Skeletal muscle tissue (tissue), 4 donors: ENCODE results near the gene RNF169. TPM values are rescaled to one million over a fixed set of nuclear protein-coding genes. Genes with fewer than 3 reads are reported as not detected.

Experiments
- H3K27ac ChIP-seq: one replicate; pipeline ENCODE4 v1.7.0; 2013; ENCODE audit warnings: mild to moderate bottlenecking, low read depth, low read length, inconsistent platforms
- H3K27me3 ChIP-seq, 3 donors: one replicate each; pipeline ENCODE4 v1.7.0; 2013; ENCODE audit warnings: low read length in 3 of 3; ENCODE audit not compliant: control insufficient read depth in 3 of 3, insufficient read depth in 3 of 3
- H3K36me3 ChIP-seq, 3 donors: one replicate each; pipeline ENCODE4 v1.7.0; 2013; ENCODE audit warnings: low read length in 3 of 3; ENCODE audit not compliant: control insufficient read depth in 3 of 3, insufficient read depth in 3 of 3
- H3K4me1 ChIP-seq, 3 donors: one replicate each; pipeline ENCODE4 v1.7.0; 2013; ENCODE audit warnings: low read length in 3 of 3, mild to moderate bottlenecking in 3 of 3; ENCODE audit not compliant: control insufficient read depth in 3 of 3, insufficient read depth in 3 of 3
- H3K4me3 ChIP-seq, 3 donors: one replicate each; pipeline ENCODE4 v1.7.0; 2013; ENCODE audit warnings: low read length in 3 of 3
- H3K9ac ChIP-seq, 3 donors: one replicate each; pipeline ENCODE4 v1.7.0; 2013; ENCODE audit warnings: low read length in 3 of 3, mild to moderate bottlenecking in 3 of 3, moderate library complexity in 2 of 3, low read depth in 1 of 3
- H3K9me3 ChIP-seq, 3 donors: one replicate each; pipeline ENCODE4 v1.7.0; 2013; ENCODE audit warnings: low read length in 3 of 3; ENCODE audit not compliant: control insufficient read depth in 3 of 3
- total RNA-seq: library from RNA; depleted of rRNA; stranded (reverse); fragments of >200 nt; gene quantifications from one replicate; pipeline ENCODE4 v1.2.3, GENCODE V29; 2014
- donor health status: Osteomylitis.

The RNF169 gene
- total RNA-seq, 1 donor from 2014 or later = 18.3 TPM

GRCh38 chr11:74780248-74781005 is 31.8 kb downstream of the RNF169 start:
- Histone ChIP-seq H3K4me1 (peaks cover 0 to 21% (median 5%) of the 10 kb centered on the region in 3 donors), H3K27ac (no peak overlapping the region), H3K36me3 (no peaks in the 10 kb centered on the region), H3K27me3 (no peaks in the 10 kb centered on the region), H3K9ac (no peak overlapping the region), H3K9me3 (no peaks in the 10 kb centered on the region), H3K4me3 (no peak overlapping the region)

DNA sequence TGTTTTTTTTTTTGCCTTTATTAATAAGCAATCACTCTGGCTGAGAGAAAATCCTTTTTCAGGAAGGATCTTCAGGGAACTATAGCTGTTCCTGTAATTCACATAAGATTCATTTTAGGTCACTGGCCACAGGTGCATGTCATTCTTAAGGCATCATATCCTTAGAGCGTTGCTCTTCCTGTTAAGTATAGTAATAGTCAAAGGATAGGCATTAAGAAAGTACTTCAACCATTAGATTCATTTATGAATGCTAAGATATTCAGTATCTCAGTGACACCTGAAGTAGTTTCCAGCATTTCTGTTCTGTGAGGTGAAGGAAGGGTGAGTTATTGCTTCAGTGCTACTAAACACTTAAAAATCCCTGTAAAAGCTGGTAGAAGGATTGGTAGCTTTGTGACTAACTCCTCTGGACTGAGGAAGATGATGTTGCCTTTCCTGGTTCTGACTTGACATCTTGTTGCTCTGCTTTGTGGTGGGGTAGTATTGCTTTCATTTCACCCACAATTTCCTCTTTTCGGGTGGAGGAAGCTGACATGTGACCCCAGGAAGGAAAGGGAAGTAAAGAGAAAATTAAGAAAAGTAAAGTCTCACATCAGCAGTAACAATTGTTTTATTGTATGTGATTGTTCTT is 34.7 kb downstream of the RNF169 start:
- Histone ChIP-seq H3K36me3 (no peaks in the 10 kb centered on the region), H3K27ac (no peak overlapping the region), H3K27me3 (no peaks in the 10 kb centered on the region), H3K4me1 (peaks cover 0 to 21% (median 3%) of the 10 kb centered on the region in 3 donors), H3K9me3 (no peaks in the 10 kb centered on the region), H3K4me3 (no peak overlapping the region), H3K9ac (no peak overlapping the region)

GRCh38 chr11:74784234-74784633 is 35.6 kb downstream of the RNF169 start:
- no peaks in the 10 kb centered on the region for H3K9me3 ChIP-seq
- no peak overlapping the region for H3K9ac ChIP-seq
- H3K4me3 ChIP-seq = no peak overlapping the region
- no peaks in the 10 kb centered on the region for H3K36me3 ChIP-seq
- H3K27me3 ChIP-seq = no peaks in the 10 kb centered on the region
- H3K27ac ChIP-seq = no peak overlapping the region
- peaks cover 0 to 21% (median 3%) of the 10 kb centered on the region in 3 donors for H3K4me1 ChIP-seq

- H3K9me3 ChIP-seq = no peaks in the 10 kb centered on the region
- H3K4me1 ChIP-seq = peaks cover 0 to 21% (median 3%) of the 10 kb centered on the region in 3 donors
- no peak overlapping the region for H3K27ac ChIP-seq
- no peaks in the 10 kb centered on the region for H3K27me3 ChIP-seq
- no peak overlapping the region for H3K4me3 ChIP-seq
- peaks cover 0 to 3% (median 0%) of the 10 kb centered on the region in 3 donors for H3K36me3 ChIP-seq
- H3K9ac ChIP-seq = no peak overlapping the region
These were observed 36.1 kb downstream of the RNF169 start for GRCh38 chr11:74784726-74785125.

GRCh38 chr11:74786574-74786973 is 37.9 kb downstream of the RNF169 start:
- no peak overlapping the region for H3K9ac ChIP-seq
- peaks cover 0 to 18% (median 3%) of the 10 kb centered on the region in 3 donors for H3K4me1 ChIP-seq
- no peaks in the 10 kb centered on the region for H3K9me3 ChIP-seq
- no peak overlapping the region for H3K4me3 ChIP-seq
- no peak overlapping the region for H3K27ac ChIP-seq
- peaks cover 14 to 21% (median 16%) of the 10 kb centered on the region in 3 donors for H3K36me3 ChIP-seq
- H3K27me3 ChIP-seq = no peaks in the 10 kb centered on the region

DNA sequence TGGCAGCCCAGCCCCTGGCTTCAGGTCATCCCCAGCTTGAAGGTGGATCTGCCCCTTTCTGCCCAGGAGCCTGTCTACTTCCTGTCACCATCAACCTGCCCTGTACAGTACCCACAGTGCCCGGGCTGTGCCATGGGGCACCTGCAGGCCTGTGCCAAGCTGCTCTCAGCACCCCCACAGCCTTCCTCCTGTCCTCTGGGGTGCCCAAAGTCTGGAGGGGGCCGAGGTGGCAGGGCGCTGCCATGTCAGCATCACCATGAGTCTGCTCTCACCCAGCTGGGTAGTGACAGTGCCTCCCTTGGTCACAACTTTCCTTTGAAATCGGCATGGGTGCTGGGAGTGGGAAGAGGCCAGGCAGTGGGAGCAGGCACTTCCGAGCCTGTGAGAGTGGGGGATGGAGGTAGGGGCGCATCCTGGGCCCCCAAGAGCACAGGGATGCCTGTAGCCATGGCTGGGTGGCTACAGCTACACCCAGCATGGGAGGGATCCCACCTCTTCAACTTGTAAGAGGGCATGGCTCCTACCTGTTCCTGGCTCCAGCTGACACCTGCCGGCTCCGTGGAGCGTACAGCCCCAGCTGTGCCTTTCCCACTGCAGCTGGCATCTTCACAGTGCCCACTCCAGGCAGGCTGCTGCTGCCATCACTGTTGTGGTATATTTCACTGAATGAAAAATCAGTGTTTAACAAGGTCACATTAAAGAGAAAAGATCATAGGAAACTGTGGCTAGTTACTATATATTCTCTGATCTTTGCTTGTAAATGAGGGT is 42.9 kb downstream of the RNF169 start:
- no peak overlapping the region for H3K9ac ChIP-seq
- no peak overlapping the region for H3K4me3 ChIP-seq
- H3K9me3 ChIP-seq = no peaks in the 10 kb centered on the region
- H3K27me3 ChIP-seq = no peaks in the 10 kb centered on the region
- no peak overlapping the region for H3K27ac ChIP-seq
- no peaks in the 10 kb centered on the region for H3K4me1 ChIP-seq
- H3K36me3 ChIP-seq = peaks cover 18 to 27% (median 18%) of the 10 kb centered on the region in 3 donors

GRCh38 chr11:74806267-74806666 is 57.6 kb downstream of the RNF169 start:
- Histone ChIP-seq H3K9me3 (no peaks in the 10 kb centered on the region), H3K4me3 (peak overlapping the region; percentile 25 to 57 (median 55)), H3K4me1 (peaks cover 0 to 8% (median 5%) of the 10 kb centered on the region in 3 donors), H3K27me3 (no peaks in the 10 kb centered on the region), H3K27ac (peak overlapping the region; percentile 19), H3K36me3 (peaks cover 0 to 2% (median 0%) of the 10 kb centered on the region in 3 donors), H3K9ac (peak overlapping the region in 1 of 3 donors; percentile 39)

- no peaks in the 10 kb centered on the region for H3K9me3 ChIP-seq
- H3K27me3 ChIP-seq = no peaks in the 10 kb centered on the region
- no peak overlapping the region for H3K27ac ChIP-seq
- no peak overlapping the region for H3K9ac ChIP-seq
- H3K4me1 ChIP-seq = peaks cover 0 to 8% (median 5%) of the 10 kb centered on the region in 3 donors
- no peak overlapping the region for H3K4me3 ChIP-seq
- H3K36me3 ChIP-seq = peaks cover 0 to 4% (median 0%) of the 10 kb centered on the region in 3 donors
These were observed 61.2 kb downstream of the RNF169 start for GRCh38 chr11:74809801-74810200.

DNA sequence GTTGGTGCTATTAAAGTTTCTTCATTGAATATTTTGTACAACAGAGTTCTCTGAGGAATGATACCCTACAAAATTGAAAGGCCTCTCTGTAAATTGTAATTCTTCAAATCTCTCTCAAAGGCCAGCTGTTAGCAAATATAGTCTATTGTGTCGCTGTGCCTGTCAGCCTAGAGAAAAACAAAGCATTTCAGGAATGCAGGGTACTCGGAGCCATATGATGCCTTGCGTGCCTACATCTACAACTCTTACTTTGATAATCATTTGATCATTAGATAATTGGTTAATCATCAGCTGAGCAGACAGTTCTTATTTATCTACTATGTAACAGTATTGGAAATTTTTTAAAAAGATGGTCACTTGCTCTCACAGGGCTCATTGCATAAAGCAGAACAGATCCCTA is 67.3 kb downstream of the RNF169 start:
- Histone ChIP-seq H3K27me3 (no peaks in the 10 kb centered on the region), H3K9ac (no peak overlapping the region), H3K27ac (no peak overlapping the region), H3K9me3 (no peaks in the 10 kb centered on the region), H3K4me3 (no peak overlapping the region), H3K4me1 (peaks cover 0 to 3% (median 0%) of the 10 kb centered on the region in 3 donors), H3K36me3 (peaks cover 0 to 9% (median 2%) of the 10 kb centered on the region in 3 donors)
